Lower leg skin (tissue), 4 donors: ENCODE measurements around the gene MCTP1. TPM values are rescaled to one million over a fixed set of nuclear protein-coding genes. Genes with fewer than 3 reads are reported as not detected.

Experiments
- DNase-seq, 2 donors: peaks; one replicate each; pipeline ENCODE4 v3.0.0-alpha.2; 2019; ENCODE audit warnings: low spot score in 2 of 2
- H3K4me3 ChIP-seq: fragments of 200-600 bp; sonication (generic); 2 replicates; pipeline ENCODE4 v1.5.1; 2017; ENCODE audit warnings: mild to moderate bottlenecking, low read depth; ENCODE audit not compliant: poor library complexity, severe bottlenecking
- CTCF ChIP-seq, 3 donors: fragments of 450-650 bp; IDR thresholded peaks; one replicate each; pipeline ENCODE4 v1.5.1; 2016; ENCODE audit warnings: antibody characterized with exemption in 3 of 3, mild to moderate bottlenecking in 3 of 3, moderate library complexity in 2 of 3
- POLR2A ChIP-seq, 2 donors: fragments of 450-650 bp; IDR thresholded peaks; one replicate each; pipeline ENCODE4 v1.6.1; 2016 to 2017; ENCODE audit warnings: antibody characterized with exemption in 2 of 2, mild to moderate bottlenecking in 1 of 2, moderate library complexity in 1 of 2
- WGBS, 2 donors: methylation state at CpG; one replicate each; pipeline ENCODE4 v1.1.5; 2018; 5-methylcytosine and 5-hydroxymethylcytosine counted together
- intact Hi-C: fragments of 100-400 bp; cut with DNase I; formaldehyde crosslinking; loops from one replicate; pipeline ENCODE4 v1.15.0; 2023; ENCODE audit warnings: low total_unique reads
- total RNA-seq, 4 donors: library from RNA; depleted of rRNA; stranded (reverse); fragments of >200 nt; gene quantifications; one replicate each; pipeline ENCODE4 v1.1.0, GENCODE V29; 2016

MCTP1 gene
- total RNA-seq, 4 donors from 2014 or later = 6.3 to 36.5 (median 9.8) TPM

GRCh38 chr5:95032801-95033200, 252.1 kb downstream of the MCTP1 start:
- H3K4me3 ChIP-seq = no peak overlapping the region
- no peak for DNase-seq
- WGBS, 2 donors = 76 to 89% methylated on average over 1 of the region's 1 CpG
- TF ChIP-seq POLR2A (IDR thresholded peaks at IDR 0.05) (no peak), CTCF (IDR thresholded peaks at IDR 0.05) (no peak)
- intact Hi-C loops = no loop called here

- no peak overlapping the region for H3K4me3 ChIP-seq
- intact Hi-C loops = no loop called here
- TF ChIP-seq CTCF (IDR thresholded peaks at IDR 0.05) = no peak
- no peak for TF ChIP-seq POLR2A (IDR thresholded peaks at IDR 0.05)
- WGBS, 2 donors = 84 to 86% methylated on average over 9 of the region's 9 CpGs
- DNase-seq = no peak
Observed at GRCh38 chr5:95029569-95030366, 255.1 kb downstream of the MCTP1 start.

GRCh38 chr5:95027775-95028174, 257.1 kb downstream of the MCTP1 start:
- TF ChIP-seq POLR2A (IDR thresholded peaks at IDR 0.05) = no peak
- TF ChIP-seq CTCF (IDR thresholded peaks at IDR 0.05) = no peak
- no peak for DNase-seq
- no peak overlapping the region for H3K4me3 ChIP-seq
- intact Hi-C loops = no loop called here
- 41 to 46% methylated on average over 3 of the region's 3 CpGs for WGBS, 2 donors

- TF ChIP-seq POLR2A (IDR thresholded peaks at IDR 0.05) (no peak), CTCF (IDR thresholded peaks at IDR 0.05) (no peak)
- intact Hi-C loops = no loop called here
- no peak for DNase-seq
- WGBS, 2 donors = 68 to 74% methylated on average over 5 of the region's 5 CpGs
- no peak overlapping the region for H3K4me3 ChIP-seq
Observed at GRCh38 chr5:95027151-95027721, 257.7 kb downstream of the MCTP1 start.

- no peak for DNase-seq
- TF ChIP-seq POLR2A (IDR thresholded peaks at IDR 0.05) = no peak
- no peak for TF ChIP-seq CTCF (IDR thresholded peaks at IDR 0.05)
- 84 to 90% methylated on average over 2 of the region's 2 CpGs for WGBS, 2 donors
- no peak overlapping the region for H3K4me3 ChIP-seq
- intact Hi-C loops = no loop called here
Observed at GRCh38 chr5:95026718-95027117, 258.2 kb downstream of the MCTP1 start.
